HFFc6 (cell line): ENCODE measurements around the gene CCDC116. TPM values are rescaled to one million over a fixed set of nuclear protein-coding genes. Genes with fewer than 3 reads are reported as not detected.

ENCODE experiments used
- DNase-seq: peaks from one replicate; pipeline ENCODE4 v3.0.0-alpha.2; 2018
- H3K27ac Mint-ChIP-seq: 2 replicates; pipeline ENCODE4 v1.8.0; 2020; ENCODE audit warnings: mild to moderate bottlenecking, mixed read lengths
- H3K27me3 Mint-ChIP-seq: 2 replicates; pipeline ENCODE4 v1.8.0; 2021; ENCODE audit warnings: mild to moderate bottlenecking, moderate library complexity, mixed read lengths; ENCODE audit not compliant: insufficient read depth
- H3K36me3 Mint-ChIP-seq: 2 replicates; pipeline ENCODE4 v1.8.0; 2021; ENCODE audit warnings: low read depth, mixed read lengths
- H3K4me1 Mint-ChIP-seq: 2 replicates; pipeline ENCODE4 v1.8.0; 2020; ENCODE audit warnings: low read depth, mixed read lengths
- H3K4me3 Mint-ChIP-seq: 2 replicates; pipeline ENCODE4 v1.8.0; 2020; ENCODE audit warnings: mild to moderate bottlenecking, moderate library complexity, mixed read lengths
- H3K9me3 Mint-ChIP-seq: 2 replicates; pipeline ENCODE4 v1.8.0; 2020; ENCODE audit warnings: mild to moderate bottlenecking, mixed read lengths
- total RNA-seq, 6 experiments: library from RNA; stranded (reverse); fragmentation: NEBNext Ultra II Directional; extraction: Animal tissue kit (Norgen Biotek cat#: 25700); gene quantifications; 2 replicates in 1 of 6; 3 replicates in 5 of 6; pipeline ENCODE4 v1.2.3, GENCODE V29; 2021
- TF ChIP-seq, protein P1 (sequence below): fragments of 200-600 bp; sonication (generic); IDR thresholded peaks from 2 replicates; pipeline ENCODE4 v1.5.0; 2021; ENCODE audit warnings: antibody characterized with exemption, mild to moderate bottlenecking

CCDC116 gene
- total RNA-seq, 6 experiments from 2014 or later = 0.16 to 0.33 (median 0.23) TPM

DNA sequence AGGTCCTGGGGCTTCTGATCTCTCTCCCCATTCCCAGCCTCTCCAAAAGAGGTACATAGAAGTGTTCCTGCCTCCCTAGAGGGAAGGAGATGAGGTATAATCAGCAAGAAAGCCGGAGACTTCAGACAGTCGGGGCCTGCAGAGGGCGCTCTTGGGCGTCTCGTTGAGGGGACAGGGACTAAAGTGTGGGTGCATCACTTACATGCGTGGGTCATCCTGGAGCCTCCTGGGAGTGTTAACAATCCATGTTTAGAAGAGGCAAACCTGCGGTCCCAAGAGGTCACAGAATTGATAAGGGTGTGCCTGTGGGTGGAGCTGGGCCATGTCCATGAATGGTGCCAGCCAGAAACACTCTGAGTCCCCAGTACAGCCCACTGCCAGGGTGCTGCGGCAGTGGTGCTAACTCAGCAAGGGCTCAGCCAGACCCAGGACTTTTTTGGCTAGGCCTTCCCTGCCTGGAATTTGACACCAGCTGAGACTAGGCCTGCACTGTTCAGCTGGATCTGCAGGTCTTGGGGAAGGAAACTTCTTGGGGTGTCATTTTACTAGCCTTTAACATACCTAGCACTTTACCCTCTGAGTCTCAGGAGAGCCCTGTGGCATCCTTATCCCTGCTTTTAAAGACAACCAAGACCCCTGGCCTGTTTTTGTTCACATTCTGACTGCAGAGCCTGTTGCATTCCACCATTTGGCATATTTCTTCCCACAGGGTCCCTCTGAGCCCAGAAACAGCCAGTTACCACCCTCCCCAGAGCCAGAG is 8.3 kb upstream of the CCDC116 start:
- no peak for DNase-seq
- Mint-ChIP-seq H3K36me3 (peaks cover 8% of the 10 kb centered on the region), H3K4me3 (no peak overlapping the region), H3K9me3 (no peaks in the 10 kb centered on the region; the same call in 1 of the 2 replicates), H3K27me3 (peaks cover 11% of the 10 kb centered on the region), H3K27ac (peak overlapping the region; percentile 56), H3K4me1 (peaks cover 29% of the 10 kb centered on the region)
- TF ChIP-seq, protein P1, sequence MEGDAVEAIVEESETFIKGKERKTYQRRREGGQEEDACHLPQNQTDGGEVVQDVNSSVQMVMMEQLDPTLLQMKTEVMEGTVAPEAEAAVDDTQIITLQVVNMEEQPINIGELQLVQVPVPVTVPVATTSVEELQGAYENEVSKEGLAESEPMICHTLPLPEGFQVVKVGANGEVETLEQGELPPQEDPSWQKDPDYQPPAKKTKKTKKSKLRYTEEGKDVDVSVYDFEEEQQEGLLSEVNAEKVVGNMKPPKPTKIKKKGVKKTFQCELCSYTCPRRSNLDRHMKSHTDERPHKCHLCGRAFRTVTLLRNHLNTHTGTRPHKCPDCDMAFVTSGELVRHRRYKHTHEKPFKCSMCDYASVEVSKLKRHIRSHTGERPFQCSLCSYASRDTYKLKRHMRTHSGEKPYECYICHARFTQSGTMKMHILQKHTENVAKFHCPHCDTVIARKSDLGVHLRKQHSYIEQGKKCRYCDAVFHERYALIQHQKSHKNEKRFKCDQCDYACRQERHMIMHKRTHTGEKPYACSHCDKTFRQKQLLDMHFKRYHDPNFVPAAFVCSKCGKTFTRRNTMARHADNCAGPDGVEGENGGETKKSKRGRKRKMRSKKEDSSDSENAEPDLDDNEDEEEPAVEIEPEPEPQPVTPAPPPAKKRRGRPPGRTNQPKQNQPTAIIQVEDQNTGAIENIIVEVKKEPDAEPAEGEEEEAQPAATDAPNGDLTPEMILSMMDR = peak; percentile 78

DNA sequence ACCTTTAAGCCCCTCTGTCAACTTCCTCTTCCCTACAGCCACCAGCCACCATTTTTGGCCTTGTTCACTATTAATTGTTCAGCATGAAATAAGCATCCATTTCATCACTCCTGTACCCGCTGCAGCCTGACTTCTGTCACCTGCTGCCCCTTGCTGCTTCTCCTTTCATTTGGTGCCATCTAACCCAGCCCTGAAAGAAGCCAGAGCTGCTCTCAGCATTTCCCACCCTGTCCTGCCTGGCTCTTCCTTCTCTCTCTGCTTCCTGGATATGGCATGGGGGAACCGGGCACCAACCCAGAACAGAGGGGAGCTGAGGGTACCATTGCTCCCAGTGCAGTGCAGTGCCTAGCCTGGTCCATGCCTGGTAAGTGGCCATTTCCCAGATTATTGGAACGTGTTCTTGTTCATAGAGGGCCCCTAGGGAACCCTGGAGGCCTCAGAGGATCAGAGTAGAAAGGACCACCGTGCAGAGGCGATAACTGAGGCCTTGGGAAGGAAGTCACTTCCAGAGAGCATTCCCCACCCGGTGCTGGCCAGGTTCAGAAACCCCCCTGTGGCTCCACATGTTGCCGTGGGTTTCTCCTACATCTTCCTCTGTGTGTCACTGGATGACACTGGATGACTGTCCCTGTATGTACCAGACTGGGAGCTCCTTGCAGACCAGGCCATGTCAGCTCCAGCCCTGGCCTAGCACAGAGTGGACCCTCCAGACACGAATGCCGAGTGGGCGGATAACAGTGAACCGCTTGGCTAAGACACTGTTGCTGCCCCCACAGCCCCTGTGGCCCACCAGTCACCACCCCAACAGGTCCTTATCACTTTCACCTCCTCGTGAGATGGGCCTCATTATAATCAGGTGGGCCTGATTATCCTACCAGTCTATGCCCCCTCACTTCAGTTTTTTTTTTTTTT is 7.4 kb upstream of the CCDC116 start:
- H3K4me1 Mint-ChIP-seq = peaks cover 29% of the 10 kb centered on the region
- TF ChIP-seq, protein P1 = no peak
- no peak overlapping the region for H3K4me3 Mint-ChIP-seq
- no peaks in the 10 kb centered on the region; the same call in 1 of the 2 replicates for H3K9me3 Mint-ChIP-seq
- H3K27me3 Mint-ChIP-seq = peaks cover 10% of the 10 kb centered on the region
- peak overlapping the region; percentile 56 for H3K27ac Mint-ChIP-seq
- DNase-seq = no peak
- peaks cover 8% of the 10 kb centered on the region for H3K36me3 Mint-ChIP-seq

DNA sequence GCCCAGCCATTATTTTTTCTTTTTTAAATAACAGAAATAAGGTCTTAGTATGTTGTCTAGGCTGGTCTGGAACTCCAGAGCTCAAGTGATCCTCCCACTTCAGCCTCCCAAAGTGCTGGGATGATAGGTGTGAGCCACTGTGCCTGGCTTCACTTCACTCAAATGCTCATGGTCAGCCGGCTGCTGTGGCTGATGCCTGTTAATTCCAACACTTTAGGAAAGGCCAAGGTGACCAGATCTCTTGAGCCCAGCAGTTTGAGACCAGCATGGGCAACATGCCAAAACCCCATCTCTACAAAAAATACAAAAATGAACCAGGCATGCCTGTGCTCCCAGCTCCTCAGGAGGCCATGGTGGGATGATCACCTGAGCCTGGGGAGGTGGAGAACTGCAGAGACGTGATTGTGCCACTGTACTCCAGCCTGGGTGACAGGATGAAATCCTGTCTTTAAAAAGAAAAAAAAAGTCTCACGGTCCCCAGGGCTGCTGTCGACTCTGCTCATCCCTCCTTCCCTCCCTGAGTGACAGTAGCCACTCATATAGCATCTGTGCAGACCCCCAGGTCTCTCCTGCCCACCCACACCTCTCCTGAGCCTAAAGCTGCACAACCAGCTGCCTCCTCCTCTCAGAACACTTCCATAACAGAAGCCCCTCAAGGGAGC is 6.4 kb upstream of the CCDC116 start:
- H3K27ac Mint-ChIP-seq = peak overlapping the region; percentile 7
- H3K4me1 Mint-ChIP-seq = peaks cover 29% of the 10 kb centered on the region
- H3K4me3 Mint-ChIP-seq = no peak overlapping the region
- no peaks in the 10 kb centered on the region; the same call in 1 of the 2 replicates for H3K9me3 Mint-ChIP-seq
- peaks cover 8% of the 10 kb centered on the region for H3K36me3 Mint-ChIP-seq
- DNase-seq = no peak
- TF ChIP-seq, protein P1 = no peak
- peaks cover 10% of the 10 kb centered on the region for H3K27me3 Mint-ChIP-seq

DNA sequence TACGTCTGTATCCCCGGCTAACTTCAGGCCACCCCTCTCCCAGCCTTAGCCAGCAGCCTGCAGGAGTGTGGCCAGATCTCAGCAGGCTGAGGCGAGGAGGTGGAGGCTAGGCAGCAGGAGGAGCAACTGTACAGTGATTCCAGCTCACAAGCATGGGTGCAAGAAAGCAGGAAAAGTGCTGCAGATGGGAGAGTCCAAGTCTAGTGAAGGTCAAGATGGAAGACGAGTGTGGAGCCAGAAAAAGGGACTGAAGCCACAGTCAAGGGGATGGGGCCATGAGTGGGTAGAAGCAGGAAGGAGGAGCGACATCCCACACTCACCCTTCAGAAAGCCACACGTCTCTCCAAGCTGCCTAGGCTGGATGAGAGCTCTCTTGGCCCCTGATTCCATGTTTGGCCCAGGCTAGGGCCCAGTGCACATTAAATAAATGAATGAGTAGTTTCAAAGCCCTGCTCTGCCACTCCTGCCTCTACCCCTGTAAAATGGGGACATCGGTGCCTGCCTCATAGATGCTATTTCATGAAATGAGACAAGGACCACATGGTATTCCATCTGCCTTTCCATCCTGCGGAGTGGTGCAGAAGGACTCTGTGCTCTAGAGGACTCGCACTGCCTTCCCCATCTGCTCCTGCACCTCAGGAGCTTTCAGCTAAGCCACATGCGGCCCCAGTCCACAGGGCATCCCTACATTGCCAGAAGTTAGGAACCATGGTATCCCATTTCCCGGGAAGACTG is 5.7 kb upstream of the CCDC116 start:
- Mint-ChIP-seq H3K4me3 (no peak overlapping the region), H3K27ac (peak overlapping the region; percentile 7), H3K9me3 (no peaks in the 10 kb centered on the region; the same call in 1 of the 2 replicates), H3K36me3 (peaks cover 8% of the 10 kb centered on the region), H3K27me3 (peaks cover 10% of the 10 kb centered on the region), H3K4me1 (peaks cover 27% of the 10 kb centered on the region)
- TF ChIP-seq, protein P1 = no peak
- DNase-seq = no peak
